Measurements from ENCODE around the gene MCCC2.

MCCC2 gene

DNA sequence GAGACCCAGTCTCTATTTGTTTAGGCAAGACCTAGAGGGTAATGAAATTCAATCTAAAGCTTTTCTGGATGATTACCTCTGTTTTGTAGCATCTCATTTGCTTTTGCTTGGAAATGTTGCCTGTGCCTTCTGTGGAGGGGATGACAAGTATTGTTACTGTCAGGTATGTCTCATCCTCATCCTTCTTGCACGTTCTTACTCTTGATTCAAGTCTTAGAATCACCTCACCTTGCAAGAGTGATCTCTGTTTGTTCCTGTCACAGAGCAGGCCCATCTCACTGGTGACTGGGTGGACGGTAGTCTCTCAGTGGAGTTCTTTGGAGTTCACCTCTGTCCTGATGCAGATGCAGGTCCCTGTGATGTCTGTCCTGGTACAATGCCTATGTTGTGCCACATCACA is 33.5 kb downstream of the MCCC2 start:
- DNase-seq (ENCODE audit: extremely low read depth, low read depth): no peak
- TF ChIP-seq, protein P1, sequence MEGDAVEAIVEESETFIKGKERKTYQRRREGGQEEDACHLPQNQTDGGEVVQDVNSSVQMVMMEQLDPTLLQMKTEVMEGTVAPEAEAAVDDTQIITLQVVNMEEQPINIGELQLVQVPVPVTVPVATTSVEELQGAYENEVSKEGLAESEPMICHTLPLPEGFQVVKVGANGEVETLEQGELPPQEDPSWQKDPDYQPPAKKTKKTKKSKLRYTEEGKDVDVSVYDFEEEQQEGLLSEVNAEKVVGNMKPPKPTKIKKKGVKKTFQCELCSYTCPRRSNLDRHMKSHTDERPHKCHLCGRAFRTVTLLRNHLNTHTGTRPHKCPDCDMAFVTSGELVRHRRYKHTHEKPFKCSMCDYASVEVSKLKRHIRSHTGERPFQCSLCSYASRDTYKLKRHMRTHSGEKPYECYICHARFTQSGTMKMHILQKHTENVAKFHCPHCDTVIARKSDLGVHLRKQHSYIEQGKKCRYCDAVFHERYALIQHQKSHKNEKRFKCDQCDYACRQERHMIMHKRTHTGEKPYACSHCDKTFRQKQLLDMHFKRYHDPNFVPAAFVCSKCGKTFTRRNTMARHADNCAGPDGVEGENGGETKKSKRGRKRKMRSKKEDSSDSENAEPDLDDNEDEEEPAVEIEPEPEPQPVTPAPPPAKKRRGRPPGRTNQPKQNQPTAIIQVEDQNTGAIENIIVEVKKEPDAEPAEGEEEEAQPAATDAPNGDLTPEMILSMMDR (IDR thresholded peaks at IDR 0.05; ENCODE audit: low read depth, low read length): no peak

DNA sequence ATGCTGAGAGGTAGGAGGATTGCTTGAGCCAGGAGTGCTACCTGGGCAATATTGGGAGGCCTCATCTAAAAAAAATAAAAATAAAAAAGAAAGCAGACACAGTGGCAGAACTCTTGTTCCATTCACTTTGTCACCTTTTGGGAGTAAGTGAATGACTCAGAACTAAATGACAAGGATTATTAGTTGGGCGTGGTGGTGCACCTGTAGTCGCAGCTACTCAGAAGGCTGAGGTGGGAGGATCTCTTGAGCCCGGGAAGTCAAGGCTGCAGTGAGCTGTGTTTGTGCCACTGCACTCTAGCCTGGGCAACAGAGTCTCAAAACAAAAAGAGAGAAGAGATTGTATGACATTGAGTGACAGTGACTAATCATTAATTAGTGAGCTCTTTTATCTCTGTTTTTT is 34.1 kb downstream of the MCCC2 start:
- no peak for DNase-seq (ENCODE audit: extremely low read depth, low read depth)
- TF ChIP-seq, protein P1 (IDR thresholded peaks at IDR 0.05; ENCODE audit: low read depth, low read length): no peak

DNA sequence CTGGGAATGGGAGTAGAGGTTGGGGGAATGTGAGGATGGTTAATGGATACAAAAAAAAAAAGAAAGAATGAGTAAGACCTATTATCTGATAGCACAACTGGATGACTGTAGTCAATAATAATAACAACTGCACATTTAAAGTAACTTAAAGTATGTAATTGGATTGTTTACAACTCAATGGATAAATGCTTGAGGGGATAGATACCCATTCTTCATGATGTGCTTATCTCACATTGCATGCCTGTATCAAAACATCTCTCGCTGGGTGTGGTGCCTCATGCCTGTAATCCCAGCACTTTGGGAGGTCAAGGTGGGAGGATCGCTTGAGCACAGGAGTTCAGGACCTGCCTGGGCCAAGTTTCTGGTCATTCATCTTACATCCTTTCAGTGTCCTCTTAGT is 34.6 kb downstream of the MCCC2 start:
- DNase-seq (ENCODE audit: extremely low read depth, low read depth): no peak
- TF ChIP-seq, protein P1 (IDR thresholded peaks at IDR 0.05; ENCODE audit: low read depth, low read length): no peak

DNA sequence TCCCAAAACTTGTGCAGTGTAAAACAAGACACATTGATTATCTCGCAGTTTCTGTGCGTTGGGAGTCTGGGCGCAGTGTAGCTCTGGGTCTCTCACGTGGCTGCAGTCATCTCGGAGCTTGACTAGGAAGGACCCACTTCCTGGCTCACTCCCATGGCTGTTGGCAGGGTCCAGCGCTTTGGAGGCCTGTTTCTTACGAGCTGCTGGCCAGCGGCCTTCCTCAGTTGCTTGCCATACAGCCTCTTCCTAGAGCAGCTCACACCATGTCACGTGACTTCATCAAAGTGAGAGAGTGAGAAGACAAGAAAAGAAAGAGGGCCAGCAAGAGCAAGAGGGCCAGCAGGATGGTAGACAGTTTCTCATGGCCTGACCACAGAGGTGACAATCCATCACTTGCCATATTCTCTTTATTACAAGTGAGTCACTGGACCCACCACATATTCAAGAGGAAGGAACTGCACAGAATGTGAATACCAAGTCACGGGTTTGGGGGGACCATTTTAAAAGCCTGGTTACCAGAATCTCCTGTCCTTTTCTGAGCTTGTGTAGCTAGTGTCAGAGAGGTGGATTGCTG is 36.2 kb downstream of the MCCC2 start:
- TF ChIP-seq, protein P1 (IDR thresholded peaks at IDR 0.05; ENCODE audit: low read depth, low read length): no peak
- no peak for DNase-seq (ENCODE audit: extremely low read depth, low read depth)

DNA sequence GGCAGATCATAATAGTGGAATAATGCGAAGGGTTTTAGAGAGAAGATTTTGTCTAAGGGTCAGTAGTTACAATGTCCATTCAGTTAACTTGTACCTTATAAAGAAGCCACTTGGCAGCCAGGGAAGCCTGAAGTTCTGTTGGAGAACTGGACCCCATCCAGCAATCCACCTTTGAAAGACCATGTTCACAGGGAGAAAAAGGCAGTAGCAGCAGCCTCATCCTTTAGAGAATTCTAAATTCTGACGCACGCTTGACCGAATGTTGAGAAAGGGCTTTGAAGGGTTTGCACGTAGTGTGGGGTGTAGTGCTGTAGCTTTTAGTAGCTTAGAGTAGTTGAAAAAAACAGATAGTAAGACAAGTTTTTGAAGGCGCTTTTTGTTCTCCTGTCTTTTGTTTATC is 42.8 kb downstream of the MCCC2 start:
- TF ChIP-seq, protein P1 (IDR thresholded peaks at IDR 0.05; ENCODE audit: low read depth, low read length): no peak

DNA sequence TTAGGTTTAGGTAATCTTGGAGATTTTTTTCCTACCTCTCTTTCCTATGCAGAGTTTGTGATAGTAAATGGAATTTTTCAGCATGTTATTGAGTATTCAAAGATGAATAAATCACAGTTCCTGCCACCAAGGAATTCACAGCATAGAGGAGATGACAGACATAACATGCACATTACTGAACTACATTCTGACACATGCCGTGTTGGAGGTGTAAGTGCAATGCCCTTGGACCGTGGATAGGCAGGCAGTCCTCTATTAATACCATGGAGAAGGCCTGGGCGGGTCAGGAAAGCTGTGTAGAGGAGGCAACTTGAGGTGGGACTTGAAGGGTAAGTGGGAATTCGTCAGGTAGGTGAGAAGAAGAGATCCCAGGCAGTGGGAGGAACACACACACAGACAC is 43.9 kb downstream of the MCCC2 start:
- TF ChIP-seq, protein P1 (IDR thresholded peaks at IDR 0.05; ENCODE audit: low read depth, low read length): no peak
- no peak for DNase-seq (ENCODE audit: extremely low read depth, low read depth)

More for the DNA sequence above, 42.8 kb downstream of the MCCC2 start:
- no peak for DNase-seq (ENCODE audit: extremely low read depth, low read depth)

DNA sequence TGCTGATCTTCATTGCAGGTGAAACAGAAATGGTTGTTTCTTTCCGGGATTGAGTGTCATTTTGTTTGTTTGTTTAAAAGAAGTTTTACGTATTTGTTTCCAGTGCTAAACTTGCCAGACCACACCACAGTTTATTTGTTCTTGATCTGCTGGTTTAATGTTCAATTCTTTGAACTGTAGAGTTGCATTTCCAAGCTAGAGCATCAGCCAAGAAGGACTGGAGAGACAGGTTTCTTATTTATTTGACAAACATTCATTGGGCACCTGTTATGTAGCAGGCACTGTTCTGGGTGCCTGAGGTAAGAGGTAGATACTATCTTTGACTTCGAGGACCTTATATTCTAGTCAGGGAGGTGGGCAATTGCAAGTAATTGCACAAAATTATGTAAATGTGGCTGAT is 45.0 kb downstream of the MCCC2 start:
- no peak for DNase-seq (ENCODE audit: extremely low read depth, low read depth)
- TF ChIP-seq, protein P1 (IDR thresholded peaks at IDR 0.05; ENCODE audit: low read depth, low read length): no peak

Measured in AG09319 (cell line).